ENCODE results near the gene JMJD8.

JMJD8 gene

DNA sequence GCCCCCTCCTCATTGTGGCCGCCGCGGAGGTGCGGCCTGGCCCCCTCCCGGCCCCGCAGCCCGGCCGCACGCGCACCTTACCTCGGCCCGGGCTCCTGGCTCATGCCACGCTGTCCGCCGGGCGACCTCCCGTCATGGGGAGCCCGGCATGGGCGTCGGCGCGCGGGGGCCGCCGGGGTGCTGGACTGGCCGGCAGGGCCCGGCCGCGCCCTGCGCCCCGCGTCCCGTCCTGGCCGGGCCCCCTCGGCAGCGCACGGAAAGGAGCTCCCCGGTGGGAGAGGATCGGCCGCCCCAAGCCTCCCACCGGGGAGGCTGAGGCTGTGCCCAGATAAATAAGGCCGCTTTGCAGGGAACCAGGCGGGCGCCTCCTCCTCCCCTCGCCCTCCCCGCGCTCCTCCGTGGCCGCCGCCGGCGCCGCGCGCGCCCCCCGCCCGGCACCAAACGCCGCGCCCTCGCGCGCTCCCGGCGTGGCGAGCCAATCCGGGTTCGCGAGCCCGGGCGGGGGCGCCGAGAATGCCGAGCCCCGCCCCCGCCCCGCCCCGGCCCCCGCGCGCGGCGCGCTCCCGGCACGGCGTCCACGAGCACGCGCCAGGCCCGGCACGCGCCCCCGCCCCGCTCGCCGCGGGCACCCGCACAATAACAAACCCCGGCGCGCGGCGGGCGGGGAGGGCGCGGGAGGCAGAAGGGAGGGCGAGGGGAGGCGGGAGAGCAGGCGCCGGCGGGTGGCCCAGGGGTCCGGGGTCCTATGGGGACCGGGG, 21.5 kb upstream of the JMJD8 start, which contains the start of gene FBXL16:
FBXL16 (minus strand) TSS at position 371 of the 758 bp plus-strand sequence. CDS start 8,396 bp downstream, outside the sequence.
- TF ChIP-seq, protein P1, sequence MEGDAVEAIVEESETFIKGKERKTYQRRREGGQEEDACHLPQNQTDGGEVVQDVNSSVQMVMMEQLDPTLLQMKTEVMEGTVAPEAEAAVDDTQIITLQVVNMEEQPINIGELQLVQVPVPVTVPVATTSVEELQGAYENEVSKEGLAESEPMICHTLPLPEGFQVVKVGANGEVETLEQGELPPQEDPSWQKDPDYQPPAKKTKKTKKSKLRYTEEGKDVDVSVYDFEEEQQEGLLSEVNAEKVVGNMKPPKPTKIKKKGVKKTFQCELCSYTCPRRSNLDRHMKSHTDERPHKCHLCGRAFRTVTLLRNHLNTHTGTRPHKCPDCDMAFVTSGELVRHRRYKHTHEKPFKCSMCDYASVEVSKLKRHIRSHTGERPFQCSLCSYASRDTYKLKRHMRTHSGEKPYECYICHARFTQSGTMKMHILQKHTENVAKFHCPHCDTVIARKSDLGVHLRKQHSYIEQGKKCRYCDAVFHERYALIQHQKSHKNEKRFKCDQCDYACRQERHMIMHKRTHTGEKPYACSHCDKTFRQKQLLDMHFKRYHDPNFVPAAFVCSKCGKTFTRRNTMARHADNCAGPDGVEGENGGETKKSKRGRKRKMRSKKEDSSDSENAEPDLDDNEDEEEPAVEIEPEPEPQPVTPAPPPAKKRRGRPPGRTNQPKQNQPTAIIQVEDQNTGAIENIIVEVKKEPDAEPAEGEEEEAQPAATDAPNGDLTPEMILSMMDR (conservative IDR thresholded peaks at IDR 0.05) = no peak
- H3K27ac ChIP-seq = peak within 1 kb of the TSS; percentile 87

DNA sequence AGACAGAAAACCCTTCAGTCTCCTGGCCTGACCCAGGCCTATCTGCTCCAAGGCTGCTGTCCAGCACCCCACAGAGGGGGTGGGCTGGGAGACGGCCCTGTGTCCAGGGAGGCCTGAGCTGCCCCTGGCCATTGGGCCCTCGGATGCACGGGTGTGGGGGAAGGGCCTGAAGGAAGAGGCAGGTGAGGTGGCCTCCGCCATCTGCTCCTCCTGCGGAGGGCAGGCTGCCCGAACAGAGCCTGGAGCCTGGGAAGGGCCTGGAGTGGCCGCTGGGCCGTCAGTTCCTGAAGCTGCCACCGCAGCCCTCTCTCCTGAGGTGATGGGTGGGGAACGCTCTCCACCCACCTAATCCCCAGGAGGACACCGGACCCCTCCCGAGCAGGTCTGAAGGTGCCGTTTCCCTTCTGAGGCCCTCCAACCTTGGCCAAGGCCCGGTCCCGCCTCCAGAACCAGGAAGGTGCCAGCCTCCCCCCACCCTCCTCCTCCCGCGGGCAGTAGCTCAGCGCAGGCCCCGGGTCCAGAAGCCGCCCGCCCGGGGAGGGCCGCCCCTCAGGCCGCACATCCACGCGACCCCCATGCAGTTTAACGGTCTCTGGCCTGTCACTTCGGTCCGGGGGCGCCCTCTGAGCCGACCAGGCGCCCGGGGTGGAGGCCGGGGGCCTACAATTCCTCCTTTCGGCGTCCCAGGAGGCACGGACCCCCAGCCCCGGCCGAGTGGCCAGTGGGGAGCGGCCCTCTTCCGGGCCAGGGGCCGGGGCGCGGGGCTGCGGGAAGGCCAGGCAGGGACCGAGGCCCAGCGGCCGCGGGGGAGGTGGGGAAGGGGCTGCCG, 20.6 kb upstream of the JMJD8 start:
- H3K27ac ChIP-seq = peak overlapping the region; percentile 87
- TF ChIP-seq, protein P1 (conservative IDR thresholded peaks at IDR 0.05) = no peak

DNA sequence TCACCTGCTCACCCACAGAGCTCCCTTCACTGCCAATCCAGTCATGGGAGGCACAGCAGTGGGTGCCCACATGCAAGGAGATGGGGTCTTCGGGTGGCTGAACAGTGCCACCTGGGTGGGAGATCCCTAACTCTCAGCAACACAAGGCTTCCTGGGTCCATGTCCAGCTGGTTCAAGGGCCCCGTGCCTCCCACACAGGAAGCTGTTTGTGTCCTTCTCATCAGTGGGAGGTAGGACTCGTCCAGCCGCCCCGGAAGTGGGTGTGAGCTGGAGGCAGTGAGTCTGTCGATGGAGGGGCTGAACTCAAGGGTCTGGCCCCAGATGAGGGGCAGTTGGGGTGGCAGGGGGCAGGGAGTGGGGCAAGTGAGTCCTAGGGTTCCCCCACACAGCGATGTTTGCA, 19.9 kb upstream of the JMJD8 start:
- TF ChIP-seq, protein P1 (conservative IDR thresholded peaks at IDR 0.05) = no peak

DNA sequence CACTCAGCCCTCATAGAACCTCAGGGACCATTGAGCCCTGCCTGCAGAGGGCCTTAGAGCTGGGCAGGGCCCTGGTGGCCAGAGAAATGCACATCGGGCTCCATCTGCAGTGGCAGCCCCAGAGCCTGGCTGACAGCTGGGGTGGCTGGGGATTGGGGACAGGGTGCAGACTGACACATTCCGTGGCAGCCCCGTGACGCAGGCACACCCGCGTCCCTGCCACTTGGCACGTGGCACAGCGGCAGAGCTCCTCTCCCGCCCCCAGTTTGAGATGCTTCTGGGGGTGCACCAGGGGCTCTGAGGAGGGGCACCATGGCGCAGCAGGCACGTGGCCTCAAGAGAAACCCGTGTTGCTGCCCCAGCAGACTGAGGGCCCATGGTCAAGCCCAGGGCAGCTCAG, 19.3 kb upstream of the JMJD8 start:
- peak overlapping the region; percentile 87; the same call in 1 of the 2 replicates for H3K27ac ChIP-seq
- TF ChIP-seq, protein P1 (conservative IDR thresholded peaks at IDR 0.05) = no peak

More for the DNA sequence above, 19.9 kb upstream of the JMJD8 start:
- H3K27ac ChIP-seq = peak overlapping the region; percentile 87

DNA sequence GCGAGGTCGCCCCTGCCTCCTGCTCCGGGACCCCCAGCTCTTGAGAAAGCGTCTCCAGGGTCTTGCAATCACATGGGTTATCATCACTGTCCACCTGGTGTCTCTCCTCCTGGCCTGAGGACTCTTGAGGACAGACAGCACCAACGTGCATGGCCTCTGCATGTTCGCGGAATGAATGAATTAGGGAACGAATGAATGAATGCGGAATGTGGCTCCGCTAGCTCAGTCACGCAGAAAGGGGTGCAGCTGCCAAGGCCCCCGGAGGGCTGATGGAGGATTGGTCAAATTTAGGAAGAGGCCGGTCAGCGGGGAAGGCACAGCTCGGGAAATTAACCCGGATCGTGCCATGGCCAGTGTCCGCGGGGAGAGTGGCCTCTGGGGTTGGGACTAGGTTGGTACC, 18.2 kb upstream of the JMJD8 start:
- no peak overlapping the region for H3K27ac ChIP-seq
- TF ChIP-seq, protein P1 (conservative IDR thresholded peaks at IDR 0.05) = no peak

DNA sequence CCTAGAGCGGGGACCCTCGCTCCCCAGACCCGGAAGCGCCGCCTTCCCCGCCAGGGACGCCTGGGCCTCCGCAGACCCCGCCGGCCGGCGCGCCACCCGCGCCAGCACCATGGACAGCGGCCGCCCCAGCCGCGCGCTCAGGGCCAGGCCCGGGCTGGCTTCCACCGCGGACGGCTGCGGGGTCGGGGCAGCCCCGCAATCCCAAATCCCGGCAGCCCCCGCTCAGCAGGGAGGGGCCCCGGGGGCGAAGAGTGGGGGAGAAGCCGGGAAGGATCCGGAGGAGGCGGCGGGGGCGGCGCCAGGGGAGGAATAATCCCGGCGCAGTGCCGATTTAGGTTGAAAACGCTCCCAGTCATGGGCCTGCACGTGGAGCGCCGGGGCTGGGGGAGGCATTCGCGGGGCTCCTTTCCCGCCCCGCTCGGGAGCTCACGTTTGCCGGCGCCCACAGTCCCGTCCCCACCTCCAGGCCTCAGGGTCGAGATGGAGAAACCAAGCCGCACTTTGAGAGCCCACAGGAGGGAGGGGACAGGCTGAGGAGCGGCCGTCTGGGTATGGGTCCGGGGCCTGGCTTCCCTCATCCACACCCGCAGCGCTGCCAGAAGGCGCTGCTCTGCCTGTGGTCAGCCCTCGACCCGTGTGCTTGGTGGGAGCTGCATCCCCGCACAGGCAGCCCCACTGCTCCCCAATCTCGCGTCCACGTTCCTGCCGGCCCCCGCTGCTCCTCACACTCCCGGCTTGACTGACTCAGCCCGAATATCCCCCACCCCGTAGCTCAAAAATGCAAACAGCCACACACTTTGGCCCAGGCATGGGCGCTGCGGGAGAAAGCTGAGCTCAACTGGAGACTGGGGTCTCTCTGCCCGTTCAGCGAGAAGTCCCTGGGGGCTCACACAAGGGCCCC, 16.8 kb upstream of the JMJD8 start:
- no peak overlapping the region for H3K27ac ChIP-seq
- TF ChIP-seq, protein P1 (conservative IDR thresholded peaks at IDR 0.05) = no peak

All from VCaP (cell line).